Activated B cell treated with CpG ODN at 0.5 μM for 24 hours (primary cell): ENCODE data around the gene MXD3. TPM values are rescaled to one million over a fixed set of nuclear protein-coding genes. Genes with fewer than 3 reads are reported as not detected.
A peak's percentile ranks its signal among the peaks of the same experiment; 100 is the strongest.

Experiments used
- ATAC-seq: fragments of 200-7000 bp; cut with Tn5 transposase; one replicate; pipeline ENCODE4 v1.10.0; 2021; ENCODE audit warnings: low read depth, mild to moderate bottlenecking, moderate library complexity
- CTCF ChIA-PET: fragments of 350-600 bp; sonication (Branson Sonifier 250); formaldehyde crosslinking; loops from one replicate; lab custom pipeline; 2021; ENCODE audit warnings: antibody characterized with exemption; lab: Charles Lee
- POLR2A ChIA-PET: fragments of 350-600 bp; sonication (Branson Sonifier 250); formaldehyde crosslinking; loops from one replicate; lab custom pipeline; 2021; ENCODE audit warnings: antibody characterized with exemption; lab: Charles Lee
- DNase-seq: peaks from one replicate; pipeline ENCODE4 v3.0.0; 2022
- H3K27ac Mint-ChIP-seq: one replicate; pipeline ENCODE4 v1.8.0; 2020; ENCODE audit warnings: mixed read lengths
- H3K27me3 Mint-ChIP-seq: one replicate; pipeline ENCODE4 v1.8.0; 2021; ENCODE audit warnings: mixed read lengths
- H3K36me3 Mint-ChIP-seq: one replicate; pipeline ENCODE4 v1.8.0; 2021; ENCODE audit warnings: low read depth, mixed read lengths
- H3K4me1 Mint-ChIP-seq: one replicate; pipeline ENCODE4 v1.8.0; 2021; ENCODE audit warnings: mixed read lengths
- H3K4me3 Mint-ChIP-seq: one replicate; pipeline ENCODE4 v1.8.0; 2020; ENCODE audit warnings: mild to moderate bottlenecking, mixed read lengths
- H3K9me3 Mint-ChIP-seq: one replicate; pipeline ENCODE4 v1.8.0; 2020; ENCODE audit warnings: mixed read lengths
- CTCF ChIP-seq: fragments of 200-600 bp; IDR thresholded peaks from one replicate; pipeline ENCODE4 v1.8.0; 2022; ENCODE audit warnings: antibody characterized with exemption, mild to moderate bottlenecking
- intact Hi-C: fragments of 100-400 bp; cut with micrococcal nuclease; formaldehyde crosslinking; loops from one replicate; pipeline ENCODE4 v1.15.1; 2024
- total RNA-seq: library from RNA; stranded (reverse); gene quantifications from 2 replicates; pipeline ENCODE4 v1.2.3, GENCODE V29; 2022

The MXD3 gene
- total RNA-seq, 1 donor from 2014 or later = 9.1 TPM

- H3K36me3 Mint-ChIP-seq = peaks cover 56% of the 10 kb centered on the region
- no peak for TF ChIP-seq CTCF
- ChIA-PET POLR2A (interaction anchor here (1.3 kb wide), 1 partner anchor 14 kb away, joined by 3 read pairs; no protein-coding TSS in a partner anchor), CTCF (interaction anchor here (0.8 kb wide), 1 partner anchor 14 kb away, joined by 3 read pairs; no protein-coding TSS in a partner anchor)
- no peaks in the 10 kb centered on the region for H3K9me3 Mint-ChIP-seq
- peak overlapping the region; percentile 55 for H3K4me3 Mint-ChIP-seq
- peak overlapping the region; percentile 75 for H3K27ac Mint-ChIP-seq
- H3K4me1 Mint-ChIP-seq = peaks cover 66% of the 10 kb centered on the region
- H3K27me3 Mint-ChIP-seq = no peaks in the 10 kb centered on the region
- ATAC-seq = no peak
- no peak for DNase-seq
- intact Hi-C loops = no loop called here
Measured at GRCh38 chr5:177295924-177296323, 15.8 kb downstream of the MXD3 start.

- Mint-ChIP-seq H3K9me3 (no peaks in the 10 kb centered on the region), H3K4me3 (no peak overlapping the region), H3K27me3 (no peaks in the 10 kb centered on the region), H3K36me3 (peaks cover 62% of the 10 kb centered on the region), H3K27ac (peak overlapping the region; percentile 35), H3K4me1 (peaks cover 65% of the 10 kb centered on the region)
- ATAC-seq (no peak), DNase-seq (no peak)
- intact Hi-C loops = no loop called here
- ChIA-PET CTCF (no interaction called here), POLR2A (no interaction called here)
- TF ChIP-seq CTCF = no peak
Measured at GRCh38 chr5:177294632-177295031, 17.1 kb downstream of the MXD3 start.

GRCh38 chr5:177293819-177294581, 17.7 kb downstream of the MXD3 start:
- ChIA-PET POLR2A (no interaction called here), CTCF (no interaction called here)
- Mint-ChIP-seq H3K36me3 (peaks cover 68% of the 10 kb centered on the region), H3K9me3 (no peaks in the 10 kb centered on the region), H3K27me3 (no peaks in the 10 kb centered on the region), H3K4me1 (peaks cover 62% of the 10 kb centered on the region), H3K4me3 (no peak overlapping the region), H3K27ac (peak overlapping the region; percentile 35)
- DNase-seq (no peak), ATAC-seq (no peak)
- intact Hi-C loops = no loop called here
- no peak for TF ChIP-seq CTCF

GRCh38 chr5:177291735-177292134, 20.0 kb downstream of the MXD3 start:
- intact Hi-C loops = loop anchor here (1.0 kb wide), 1 partner anchor 12 kb away; no protein-coding TSS in a partner anchor
- peaks cover 42% of the 10 kb centered on the region for H3K4me1 Mint-ChIP-seq
- no peak overlapping the region for H3K27ac Mint-ChIP-seq
- ATAC-seq = no peak
- H3K36me3 Mint-ChIP-seq = peaks cover 84% of the 10 kb centered on the region
- POLR2A ChIA-PET = interaction anchor here (0.6 kb wide), 1 partner anchor 285 kb away, joined by 7 read pairs; the partner anchor contains the start of gene UIMC1
- no peak for DNase-seq
- no peaks in the 10 kb centered on the region for H3K27me3 Mint-ChIP-seq
- no peak overlapping the region for H3K4me3 Mint-ChIP-seq
- CTCF ChIA-PET = no interaction called here
- no peaks in the 10 kb centered on the region for H3K9me3 Mint-ChIP-seq
- no peak for TF ChIP-seq CTCF

- H3K27ac Mint-ChIP-seq = peak overlapping the region; percentile 84
- H3K4me3 Mint-ChIP-seq = peak overlapping the region; percentile 56
- no peak for DNase-seq
- no peaks in the 10 kb centered on the region for H3K9me3 Mint-ChIP-seq
- no peaks in the 10 kb centered on the region for H3K27me3 Mint-ChIP-seq
- peaks cover 35% of the 10 kb centered on the region for H3K4me1 Mint-ChIP-seq
- ChIA-PET POLR2A (interaction anchor here (0.6 to 1.9 kb wide), 2 partner anchors 10 to 284 kb away, joined by 7 to 14 read pairs; partner anchors contain the start of gene UIMC1), CTCF (no interaction called here)
- TF ChIP-seq CTCF = no peak
- peaks cover 86% of the 10 kb centered on the region for H3K36me3 Mint-ChIP-seq
- intact Hi-C loops = loop anchor here (1.0 kb wide), 1 partner anchor 12 kb away; no protein-coding TSS in a partner anchor
- peak; percentile 63 for ATAC-seq
Measured at GRCh38 chr5:177290816-177291596, 20.7 kb downstream of the MXD3 start.
